Stomach (tissue), 9 donors: ENCODE data around the gene PCED1B. TPM values are rescaled to one million over a fixed set of nuclear protein-coding genes. Genes with fewer than 3 reads are reported as not detected.

Source experiments
- DNase-seq, 2 donors: peaks; one replicate each; pipeline versions ENCODE4 v3.0.0 to v3.0.0-alpha.2; 2013 to 2019
- H3K27ac ChIP-seq, 5 donors: fragments of 200-600 bp in 4 of 5; sonication (generic) in 4 of 5; one replicate each; pipeline ENCODE4 v1.5.1; 2013 to 2019; ENCODE audit warnings: mild to moderate bottlenecking in 1 of 5, moderate library complexity in 1 of 5
- H3K27me3 ChIP-seq, 3 donors: fragments of 200-600 bp; sonication (generic); one replicate each; pipeline ENCODE4 v1.5.1; 2017 to 2019; ENCODE audit warnings: mixed run types in 1 of 3
- H3K36me3 ChIP-seq, 4 donors: fragments of 200-600 bp; sonication (generic); 1 replicate in 3 of 4; 2 replicates in 1 of 4; pipeline ENCODE4 v1.5.1; 2016 to 2019
- H3K4me1 ChIP-seq, 4 donors: fragments of 200-600 bp; sonication (generic); one replicate each; pipeline ENCODE4 v1.5.1; 2016 to 2019
- H3K4me3 ChIP-seq, 4 donors: fragments of 200-600 bp; sonication (generic) in 3 of 4; one replicate each; pipeline ENCODE4 v1.5.1; 2016 to 2019; ENCODE audit warnings: mild to moderate bottlenecking in 1 of 4
- H3K9me3 ChIP-seq, 4 donors: fragments of 200-600 bp; sonication (generic); one replicate each; pipeline ENCODE4 v1.5.1; 2016 to 2019
- EP300 ChIP-seq: sonication (generic); formaldehyde crosslinking; IDR thresholded peaks from one replicate; pipeline ENCODE4 v1.6.1; 2017; ENCODE audit warnings: antibody characterized with exemption
- POLR2A ChIP-seq, 4 donors: fragments of 450-650 bp; IDR thresholded peaks; one replicate each; pipeline ENCODE4 v1.6.1; 2016; ENCODE audit warnings: antibody characterized with exemption in 4 of 4, control low read depth in 2 of 4, mild to moderate bottlenecking in 1 of 4, moderate library complexity in 1 of 4
- POLR2AphosphoS5 ChIP-seq, 3 donors: sonication (generic); formaldehyde crosslinking; IDR thresholded peaks; one replicate each; pipeline ENCODE4 v1.6.1; 2016; ENCODE audit warnings: antibody characterized with exemption in 3 of 3
- WGBS, 5 donors: extraction: QIAGEN DNeasy Blood & Tissue Kit in 3 of 5; methylation state at CpG; one replicate each; pipeline versions ENCODE4 v1.1.5 to v1.1.7; 2013 to 2018; 5-methylcytosine and 5-hydroxymethylcytosine counted together
- intact Hi-C: fragments of 100-400 bp; cut with DNase I; formaldehyde crosslinking; loops from one replicate; pipeline ENCODE4 v1.15.1; 2023; ENCODE audit warnings: low total_unique reads
- polyA plus RNA-seq, 3 donors: library from polyadenylated mRNA; stranded (reverse); fragments of 200-250 nt; gene quantifications; one replicate each; pipeline ENCODE4 v1.2.3, GENCODE V29; 2013
- total RNA-seq, 5 donors: library from RNA; depleted of rRNA; stranded (reverse); fragments of >200 nt; gene quantifications; one replicate each; pipeline versions ENCODE4 v1.1.0 to v1.2.3, GENCODE V29; 2014 to 2016
- TF ChIP-seq, protein P1 (sequence below), 7 experiments: fragments of 450-650 bp in 4 of 7; fragments of 200-600 bp in 3 of 7; sonication (generic) in 3 of 7; IDR thresholded peaks; one replicate each; pipeline ENCODE4 v1.5.1; 2016 to 2019; ENCODE audit warnings: antibody characterized with exemption in 7 of 7, control low read depth in 2 of 7, mild to moderate bottlenecking in 1 of 7
- donor health status: healthy with polysubstance abuse.
- donor health status: Bipolar disorder and iron deficiency.
- donor health status: healthy.

Gene PCED1B
- total and polyA plus RNA-seq, 8 donors: 0.73 to 7.6 (median 2.4) TPM; not detected in 1

- Histone ChIP-seq H3K4me3 (no peak overlapping the region), H3K9me3 (no peaks in the 10 kb centered on the region), H3K36me3 (peaks cover 0 to 11% (median 4%) of the 10 kb centered on the region in 4 donors), H3K27me3 (no peaks in the 10 kb centered on the region), H3K27ac (no peak overlapping the region), H3K4me1 (no peaks in the 10 kb centered on the region)
- no peak for DNase-seq
- intact Hi-C loops: no loop called here
- TF ChIP-seq POLR2A (IDR thresholded peaks at IDR 0.05) (no peak), EP300 (no peak), POLR2AphosphoS5 (IDR thresholded peaks at IDR 0.05) (no peak)
- TF ChIP-seq, protein P1, sequence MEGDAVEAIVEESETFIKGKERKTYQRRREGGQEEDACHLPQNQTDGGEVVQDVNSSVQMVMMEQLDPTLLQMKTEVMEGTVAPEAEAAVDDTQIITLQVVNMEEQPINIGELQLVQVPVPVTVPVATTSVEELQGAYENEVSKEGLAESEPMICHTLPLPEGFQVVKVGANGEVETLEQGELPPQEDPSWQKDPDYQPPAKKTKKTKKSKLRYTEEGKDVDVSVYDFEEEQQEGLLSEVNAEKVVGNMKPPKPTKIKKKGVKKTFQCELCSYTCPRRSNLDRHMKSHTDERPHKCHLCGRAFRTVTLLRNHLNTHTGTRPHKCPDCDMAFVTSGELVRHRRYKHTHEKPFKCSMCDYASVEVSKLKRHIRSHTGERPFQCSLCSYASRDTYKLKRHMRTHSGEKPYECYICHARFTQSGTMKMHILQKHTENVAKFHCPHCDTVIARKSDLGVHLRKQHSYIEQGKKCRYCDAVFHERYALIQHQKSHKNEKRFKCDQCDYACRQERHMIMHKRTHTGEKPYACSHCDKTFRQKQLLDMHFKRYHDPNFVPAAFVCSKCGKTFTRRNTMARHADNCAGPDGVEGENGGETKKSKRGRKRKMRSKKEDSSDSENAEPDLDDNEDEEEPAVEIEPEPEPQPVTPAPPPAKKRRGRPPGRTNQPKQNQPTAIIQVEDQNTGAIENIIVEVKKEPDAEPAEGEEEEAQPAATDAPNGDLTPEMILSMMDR (IDR thresholded peaks at IDR 0.05): no peak
These were observed 159.3 kb downstream of the PCED1B start for GRCh38 chr12:47238669-47239114.

GRCh38 chr12:47242426-47242825, 163.0 kb downstream of the PCED1B start:
- 91 to 97% (median 94%) methylated on average over 2 of the region's 2 CpGs for WGBS, 5 donors
- intact Hi-C loops: no loop called here
- DNase-seq: no peak
- no peaks in the 10 kb centered on the region for H3K27me3 ChIP-seq
- peaks cover 0 to under 1% (median 0%) of the 10 kb centered on the region in 4 donors for H3K4me1 ChIP-seq
- no peaks in the 10 kb centered on the region for H3K36me3 ChIP-seq
- H3K27ac ChIP-seq: no peak overlapping the region
- TF ChIP-seq POLR2AphosphoS5 (IDR thresholded peaks at IDR 0.05) (no peak), POLR2A (IDR thresholded peaks at IDR 0.05) (no peak), EP300 (no peak)
- TF ChIP-seq, protein P1 (IDR thresholded peaks at IDR 0.05): no peak
- H3K9me3 ChIP-seq: no peaks in the 10 kb centered on the region
- no peak overlapping the region for H3K4me3 ChIP-seq

DNA sequence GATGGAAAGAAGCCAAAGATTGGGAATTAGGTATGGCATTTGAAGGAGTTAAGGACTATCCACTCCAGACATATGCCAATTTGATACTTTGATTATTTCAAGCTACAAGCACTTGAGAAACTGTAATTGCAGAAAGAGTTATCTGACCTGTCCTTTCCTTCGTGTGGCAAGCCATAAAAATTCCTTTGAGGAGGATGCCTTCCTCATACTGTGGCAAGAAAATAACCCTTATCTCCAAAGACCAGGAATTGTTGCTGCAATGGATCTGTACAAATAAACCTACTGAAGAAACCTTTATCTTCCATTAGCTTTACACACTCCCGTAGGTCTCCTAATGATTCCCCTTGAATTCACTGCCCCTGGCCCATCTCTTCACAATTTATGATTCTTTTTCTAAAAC, 165.4 kb downstream of the PCED1B start:
- no peak overlapping the region for H3K27ac ChIP-seq
- intact Hi-C loops: no loop called here
- H3K36me3 ChIP-seq: no peaks in the 10 kb centered on the region
- TF ChIP-seq, protein P1 (IDR thresholded peaks at IDR 0.05): no peak
- no peak for TF ChIP-seq POLR2A (IDR thresholded peaks at IDR 0.05)
- TF ChIP-seq POLR2AphosphoS5 (IDR thresholded peaks at IDR 0.05): no peak
- TF ChIP-seq EP300: no peak
- peaks cover 0 to 6% (median 2%) of the 10 kb centered on the region in 4 donors for H3K4me1 ChIP-seq
- H3K9me3 ChIP-seq: no peaks in the 10 kb centered on the region
- 64 to 74% (median 70%) methylated on average over 2 of the region's 2 CpGs for WGBS, 5 donors
- H3K27me3 ChIP-seq: no peaks in the 10 kb centered on the region
- no peak overlapping the region for H3K4me3 ChIP-seq
- DNase-seq: no peak

DNA sequence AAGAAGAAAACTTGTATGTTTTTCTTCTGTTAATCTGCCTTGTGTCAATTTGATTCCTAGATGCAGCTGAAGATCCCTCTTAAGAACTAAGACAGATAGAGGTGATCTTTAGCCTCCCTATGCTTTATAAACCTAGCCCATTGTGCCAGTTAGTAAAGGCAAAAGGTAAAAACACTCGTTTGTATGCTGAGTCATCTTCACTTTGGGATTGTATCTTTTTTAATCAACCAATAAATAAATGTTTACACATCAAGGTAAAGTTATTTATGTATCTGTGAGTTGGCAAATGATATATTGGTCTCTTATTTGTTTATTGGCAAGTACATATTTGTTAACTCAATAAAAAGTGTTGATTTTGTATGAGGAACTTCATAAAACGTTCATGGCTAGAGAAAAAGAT, 166.2 kb downstream of the PCED1B start:
- no peaks in the 10 kb centered on the region for H3K36me3 ChIP-seq
- no peaks in the 10 kb centered on the region for H3K9me3 ChIP-seq
- intact Hi-C loops: no loop called here
- no peak overlapping the region for H3K27ac ChIP-seq
- H3K4me3 ChIP-seq: no peak overlapping the region
- H3K27me3 ChIP-seq: no peaks in the 10 kb centered on the region
- WGBS, 5 donors: 34 to 53% (median 40%) methylated on average over 2 of the region's 2 CpGs
- DNase-seq: no peak
- H3K4me1 ChIP-seq: peaks cover 0 to 6% (median 2%) of the 10 kb centered on the region in 4 donors
- TF ChIP-seq POLR2A (IDR thresholded peaks at IDR 0.05): no peak
- TF ChIP-seq, protein P1 (IDR thresholded peaks at IDR 0.05): no peak
- TF ChIP-seq EP300: no peak
- no peak for TF ChIP-seq POLR2AphosphoS5 (IDR thresholded peaks at IDR 0.05)
